K562 (cell line): Measurements from ENCODE around the gene NTRK1. TPM values are rescaled to one million over a fixed set of nuclear protein-coding genes. Genes with fewer than 3 reads are reported as not detected.

ENCODE experiments used
- ATAC-seq: fragments of 200-7000 bp; cut with Tn5 transposase; 3 replicates; pipeline ENCODE4 v1.9.1; 2020; ENCODE audit warnings: moderate library complexity
- BruUV-seq: library from RNA; stranded (reverse); fragments of 400-500 nt; replicated peaks from 2 replicates; lab custom pipeline; 2021; lab: Mats Ljungman, UMichigan
- CTCF ChIA-PET: fragments of 300-600 bp; formaldehyde crosslinking; extraction: SDS; loops from one replicate; lab custom pipeline; 2021; ENCODE audit warnings: low intra/inter-chr PET ratio; lab: Yijun Ruan, JAX
- POLR2A ChIA-PET: fragments of 300-600, 350-650 bp; sonication (Branson Sonifier 250); formaldehyde crosslinking; extraction: SDS; loops from one replicate; lab custom pipeline; 2021; ENCODE audit warnings: antibody characterized with exemption, inconsistent platforms; lab: Yijun Ruan, JAX
- DNase-seq, 4 experiments: peaks; one replicate each; pipeline versions ENCODE4 v3.0.0 to v3.0.0-alpha.2; 2011 to 2018; ENCODE audit warnings: low spot score in 3 of 4, mixed read lengths in 3 of 4; ENCODE audit errors: extremely low read depth in 1 of 4
- FAIRE-seq: peaks from 2 replicates; lab custom pipeline; 2011; peaks lifted over from hg19 to GRCh38; lab: Jason Lieb, UNC
- H2AFZ ChIP-seq: 2 replicates; pipeline ENCODE4 v1.6.0; 2011; ENCODE audit warnings: low read depth, low read length, control low read depth, inconsistent platforms
- H3K27ac ChIP-seq: fragments of 200-600 bp; 3 replicates; pipeline ENCODE4 v1.8.0; 2011; ENCODE audit warnings: low read depth, mild to moderate bottlenecking, control low read depth, inconsistent platforms, low read length, moderate library complexity, mixed read lengths; ENCODE audit errors: extremely low read depth
- H3K27me3 ChIP-seq, 2 experiments: fragments of 300-600 bp in 1 of 2; 2 replicates in 1 of 2; 3 replicates in 1 of 2; pipeline versions ENCODE4 v1.6.0 to v1.8.0; 2011; ENCODE audit warnings: inconsistent platforms in 2 of 2, low read length in 2 of 2, mild to moderate bottlenecking in 1 of 2, mixed read lengths in 1 of 2, moderate library complexity in 1 of 2; ENCODE audit not compliant: control insufficient read depth in 2 of 2, insufficient read depth in 2 of 2
- H3K36me3 ChIP-seq: fragments of 300-600 bp; 3 replicates; pipeline ENCODE4 v1.8.0; 2011; ENCODE audit warnings: mild to moderate bottlenecking, low read length, inconsistent platforms; ENCODE audit not compliant: control insufficient read depth, insufficient read depth
- H3K4me1 ChIP-seq, 2 experiments: fragments of 200-600 bp in 1 of 2; replicated peaks in 1 of 2; 2 replicates in 1 of 2; 3 replicates in 1 of 2; pipeline versions ENCODE4 v1.5.1 to v1.8.0; 2011; ENCODE audit warnings: inconsistent platforms in 2 of 2, low read length in 2 of 2, mild to moderate bottlenecking in 1 of 2, mixed read lengths in 1 of 2, moderate library complexity in 1 of 2; ENCODE audit not compliant: control insufficient read depth in 2 of 2, insufficient read depth in 2 of 2
- H3K4me2 ChIP-seq: 2 replicates; pipeline ENCODE4 v1.6.1; 2011; ENCODE audit warnings: low read length, control low read depth, inconsistent platforms, mixed read lengths; ENCODE audit not compliant: insufficient read depth
- H3K4me3 ChIP-seq: fragments of 200-600 bp; sonication (generic), shearing (Covaris generic); 2 replicates; pipeline ENCODE4 v1.5.1; 2016; ENCODE audit warnings: control low read depth, inconsistent platforms
- H3K79me2 ChIP-seq: fragments of 200-600 bp; 3 replicates; pipeline ENCODE4 v1.8.0; 2011; ENCODE audit warnings: low read length, inconsistent platforms; ENCODE audit not compliant: control insufficient read depth, insufficient read depth
- H3K9ac ChIP-seq, 2 experiments: 2 replicates each; pipeline versions ENCODE4 v1.6.0 to v1.6.1; 2011; ENCODE audit warnings: low read depth in 2 of 2, low read length in 2 of 2, control low read depth in 1 of 2, inconsistent platforms in 1 of 2, mild to moderate bottlenecking in 1 of 2, mixed read lengths in 1 of 2; ENCODE audit not compliant: insufficient read depth in 1 of 2
- H3K9me1 ChIP-seq: one replicate; pipeline ENCODE4 v1.6.0; 2011; ENCODE audit warnings: inconsistent platforms, mild to moderate bottlenecking, low read length, moderate library complexity; ENCODE audit not compliant: control insufficient read depth, insufficient read depth
- H3K9me3 ChIP-seq: replicated peaks from 2 replicates; pipeline ENCODE4 v1.5.1; 2011; ENCODE audit warnings: low read depth, low read length, inconsistent platforms; ENCODE audit not compliant: control insufficient read depth, insufficient read depth
- H4K20me1 ChIP-seq: replicated peaks from 2 replicates; pipeline ENCODE4 v1.6.1; 2011; ENCODE audit warnings: low read length, inconsistent platforms, mixed read lengths; ENCODE audit not compliant: control insufficient read depth, insufficient read depth
- CBFB ChIP-seq: sonication (generic); formaldehyde crosslinking; IDR thresholded peaks from 2 replicates; pipeline ENCODE4 v1.4.0; 2020; ENCODE audit warnings: mild to moderate bottlenecking, missing genetic modification reagents
- CTBP1 ChIP-seq: fragments of 450-650 bp; IDR thresholded peaks from 2 replicates; pipeline ENCODE4 v1.6.1; 2016; ENCODE audit warnings: borderline replicate concordance
- FOXM1 ChIP-seq, 2 experiments: fragments of 450-650 bp in 1 of 2; sonication (generic) in 1 of 2; formaldehyde crosslinking in 1 of 2; IDR thresholded peaks; 2 replicates each; pipeline versions ENCODE4 v1.6.1 to v1.9.0; 2017 to 2022; ENCODE audit warnings: low read depth in 2 of 2, mild to moderate bottlenecking in 2 of 2, missing genetic modification reagents in 1 of 2, moderate library complexity in 1 of 2
- JUND ChIP-seq, 2 experiments: IDR thresholded peaks; 2 replicates in 1 of 2; 3 replicates in 1 of 2; pipeline ENCODE4 v1.6.1; 2011; ENCODE audit warnings: borderline replicate concordance in 2 of 2, low read depth in 2 of 2, low read length in 2 of 2, improper control_type of control experiment in 1 of 2, missing biosample characterization in 1 of 2, missing genetic modification characterization in 1 of 2, missing genetic modification reagents in 1 of 2
- MYC ChIP-seq, 2 experiments: fragments of 250-450 bp in 1 of 2; sonication (Bioruptor Pico) in 1 of 2; IDR thresholded peaks; 2 replicates each; pipeline versions ENCODE4 v1.5.1 to v1.6.1; 2012 to 2021; ENCODE audit warnings: low read depth in 2 of 2, borderline replicate concordance in 1 of 2, improper control_type of control experiment in 1 of 2, low read length in 1 of 2, mild to moderate bottlenecking in 1 of 2, moderate library complexity in 1 of 2
- RBFOX2 ChIP-seq: fragments of 200-400 bp; formaldehyde crosslinking; IDR thresholded peaks from 2 replicates; pipeline ENCODE4 v1.6.1; 2017; ENCODE audit warnings: low read depth, mild to moderate bottlenecking, low read length, moderate library complexity
- ZBTB33 ChIP-seq: sonication (generic); formaldehyde crosslinking; IDR thresholded peaks from 2 replicates; pipeline ENCODE4 v1.8.1; 2023; ENCODE audit warnings: mild to moderate bottlenecking, missing genetic modification reagents
- ZNF318 ChIP-seq, 2 experiments: fragments of 450-650 bp; IDR thresholded peaks; 2 replicates each; pipeline ENCODE4 v1.6.1; 2016; ENCODE audit warnings: mild to moderate bottlenecking in 2 of 2, borderline replicate concordance in 1 of 2, low read depth in 1 of 2, moderate library complexity in 1 of 2
- WGBS: fragments of 100-300 bp; shearing (Covaris generic); methylation state at CpG from one replicate; pipeline ENCODE4 v1.1.6; 2016; ENCODE audit warnings: low coverage, mixed read lengths; ENCODE audit not compliant: insufficient coverage; ENCODE audit errors: missing lambda C conversion rate; 5-methylcytosine and 5-hydroxymethylcytosine counted together
- in situ Hi-C: fragments of 300-500 bp; cut with MboI; formaldehyde crosslinking; loops from 4 replicates; pipeline ENCODE4 v1.15.0; 2018; ENCODE audit warnings: inconsistent platforms, mixed read lengths
- intact Hi-C: fragments of 100-400 bp; cut with micrococcal nuclease; formaldehyde crosslinking; loops from 2 replicates; pipeline ENCODE4 v1.14.2; 2022
- polyA plus RNA-seq, 8 experiments: library from polyadenylated mRNA; depleted of rRNA in 4 of 8; stranded (reverse) in 5 of 8; unstranded in 3 of 8; fragments of >200 nt; fragmentation: Nextera tagmentation in 2 of 8; fragmentation: Illumina TruSeq in 1 of 8; extraction: Ambion mirVana in 2 of 8; extraction: Trizol in 1 of 8; gene quantifications; 2 replicates each; pipeline versions ENCODE4 v1.2.1 to v1.2.3, GENCODE V29; 2011 to 2014; ENCODE audit warnings: inconsistent platforms in 1 of 8, missing spikeins in 1 of 8
- total RNA-seq, 7 experiments: library from RNA; depleted of rRNA in 6 of 7; stranded (reverse); fragments of >200 nt in 6 of 7; fragmentation: Illumina TruSeq in 2 of 7; extraction: Trizol in 2 of 7; gene quantifications; 2 replicates each; pipeline versions ENCODE4 v1.2.1 to v1.2.3, GENCODE V29; 2011 to 2021; ENCODE audit warnings: low replicate concordance in 1 of 7

NTRK1 gene
- total and polyA plus RNA-seq, 9 of the 15 experiments (the other 6 are each of a cell fraction or from before 2014, with no cell fraction given), result 0.46 to 30.0 (median 7.9) TPM

GRCh38 chr1:156910309-156910782 lies 49.7 kb downstream of the NTRK1 start:
- ATAC-seq, result peak; percentile 49
- H3K9me1 ChIP-seq, result peaks cover 4% of the 10 kb centered on the region
- intact Hi-C loops (loop anchor here (1.0 kb wide), 1 partner anchor 10 kb away; the partner anchor contains the start of gene LRRC71), in situ Hi-C loops (no loop called here)
- H3K79me2 ChIP-seq, result peaks cover 23% of the 10 kb centered on the region
- ChIA-PET POLR2A (interaction anchor here (0.7 to 1.6 kb wide), 3 partner anchors 10 to 182 kb away, joined by 3 to 4 read pairs (median 4); partner anchors contain the start of genes ISG20L2 and LRRC71), CTCF (interaction anchor here (0.6 to 2.2 kb wide), 3 partner anchors 10 to 675 kb away, joined by 3 to 19 read pairs (median 12); partner anchors contain the start of gene LRRC71)
- peaks cover 2% of the 10 kb centered on the region; the same call in 2 of the 3 replicates for H3K36me3 ChIP-seq
- WGBS, result 11% methylated on average over 15 of the region's 18 CpGs
- H3K9ac ChIP-seq, result peak overlapping the region in 1 of 2 experiments; percentile 74; a peak in 2 of 4 replicates
- peak overlapping the region; percentile 14; the same call in 1 of the 2 replicates for H3K4me3 ChIP-seq
- peak; percentile 79 to 89 (median 86) for DNase-seq
- no TSS peak for BruUV-seq
- H3K4me1 ChIP-seq, result peaks cover 52 to 73% of the 10 kb centered on the region in 2 experiments
- H3K9me3 ChIP-seq, result no peaks in the 10 kb centered on the region
- H3K27ac ChIP-seq, result no peak overlapping the region
- H3K27me3 ChIP-seq, result no peaks in the 10 kb centered on the region
- FAIRE-seq, result no peak
- H4K20me1 ChIP-seq, result no peaks in the 10 kb centered on the region
- peak overlapping the region; percentile 75 for H3K4me2 ChIP-seq
- peak overlapping the region; percentile 64; the same call in 1 of the 2 replicates for H2AFZ ChIP-seq
- TF ChIP-seq MYC (IDR thresholded peaks at IDR 0.05; ENCODE audit: low read depth, low read length) (0 out of 2 replicates have a peak, but pooled peaks have one; percentile 16), MYC (CRISPR knock-in tag; IDR thresholded peaks at IDR 0.05; ENCODE audit: borderline replicate concordance, low read depth) (no peak), RBFOX2 (0 out of 2 replicates have a peak, but pooled peaks have one; percentile 15), JUND (IDR thresholded peaks at IDR 0.05; ENCODE audit: borderline replicate concordance, low read depth, low read length) (0 out of 2 replicates have a peak, but pooled peaks have one; percentile 4), JUND (tag; IDR thresholded peaks at IDR 0.05; ENCODE audit: borderline replicate concordance, low read depth, low read length) (no peak), ZBTB33 (CRISPR knock-in tag) (peak; percentile 92), FOXM1 (IDR thresholded peaks at IDR 0.05; ENCODE audit: low read depth) (no peak), FOXM1 (CRISPR knock-in tag; IDR thresholded peaks at IDR 0.05; ENCODE audit: low read depth) (peak; percentile 64; the same call in 1 of the 2 replicates), ZNF318 (IDR thresholded peaks at IDR 0.05; ENCODE audit: borderline replicate concordance in 1 of 2, low read depth in 1 of 2) (no peak), CBFB (CRISPR knock-in tag) (no peak), CTBP1 (0 out of 2 replicates have a peak, but pooled peaks have one; percentile 29)
